Measurements from ENCODE around the gene MPST.

DNA sequence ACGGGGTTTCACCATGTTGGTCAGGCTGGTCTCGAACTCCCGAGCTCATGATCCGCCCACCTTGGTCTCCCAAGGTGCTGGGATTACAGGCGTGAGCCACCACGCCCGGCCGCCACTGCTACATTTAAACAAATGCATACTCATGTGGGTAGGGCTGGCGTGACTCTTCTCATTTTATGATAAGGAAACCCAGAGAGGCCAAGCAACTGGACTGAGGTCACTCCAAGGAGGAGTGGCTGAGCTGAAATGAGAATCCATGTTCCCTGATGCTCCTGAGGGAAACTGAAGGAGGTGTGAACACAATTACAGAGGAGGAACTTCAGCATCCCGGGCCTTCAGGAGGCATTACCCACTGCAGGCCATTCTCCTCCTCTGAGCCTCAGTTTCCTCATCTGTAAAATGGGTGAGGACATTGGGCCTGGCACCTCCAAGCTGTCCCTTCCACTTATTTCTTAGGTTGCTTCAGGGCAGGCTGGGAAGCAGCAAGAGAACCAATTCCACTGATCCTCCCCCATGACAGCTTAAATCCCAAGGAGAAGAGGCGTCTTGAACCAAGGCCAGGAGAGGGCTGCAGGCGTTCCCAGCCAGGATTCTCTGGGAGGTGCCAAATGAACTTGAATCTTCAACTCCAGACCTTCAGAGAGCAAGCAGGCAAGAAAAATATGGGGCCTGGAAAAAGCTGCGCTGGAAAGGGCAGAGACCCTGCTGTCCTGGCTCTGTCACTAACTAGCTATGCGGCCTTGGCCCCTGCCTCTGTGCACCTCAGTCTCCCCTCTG lies 3.2 kb upstream of the MPST start:
- TF ChIP-seq CTCF (IDR thresholded peaks at IDR 0.05) (no peak), POLR2A (IDR thresholded peaks at IDR 0.05) (no peak)
